ENCODE data around the gene PARD6A. TPM values are rescaled to one million over a fixed set of nuclear protein-coding genes. Genes with fewer than 3 reads are reported as not detected.

PARD6A gene
- total and polyA plus RNA-seq, 2 of the 13 experiments (the other 11 are each of a cell fraction or from before 2014, with no cell fraction given): 3.5 to 4.3 TPM

- no peak for TF ChIP-seq ZBTB46 (CRISPR knock-in tag; IDR thresholded peaks at IDR 0.05; ENCODE audit: borderline replicate concordance)
- TF ChIP-seq HMGA1 (CRISPR knock-in tag; conservative IDR thresholded peaks at IDR 0.05): no peak
- TF ChIP-seq CEBPZ (IDR thresholded peaks at IDR 0.05; ENCODE audit: low read length): no peak
- no peak for TF ChIP-seq RAD51 (IDR thresholded peaks at IDR 0.05; ENCODE audit: borderline replicate concordance)
- no peak for TF ChIP-seq PLRG1 (conservative IDR thresholded peaks at IDR 0.05)
- TF ChIP-seq MBNL3 (CRISPR knock-in tag; conservative IDR thresholded peaks at IDR 0.05): no peak
- peak; percentile 16; the same call in 1 of the 2 replicates for TF ChIP-seq ATF7-NPFF (CRISPR knock-in tag; IDR thresholded peaks at IDR 0.05; ENCODE audit: low read depth)
- TF ChIP-seq, protein P1, sequence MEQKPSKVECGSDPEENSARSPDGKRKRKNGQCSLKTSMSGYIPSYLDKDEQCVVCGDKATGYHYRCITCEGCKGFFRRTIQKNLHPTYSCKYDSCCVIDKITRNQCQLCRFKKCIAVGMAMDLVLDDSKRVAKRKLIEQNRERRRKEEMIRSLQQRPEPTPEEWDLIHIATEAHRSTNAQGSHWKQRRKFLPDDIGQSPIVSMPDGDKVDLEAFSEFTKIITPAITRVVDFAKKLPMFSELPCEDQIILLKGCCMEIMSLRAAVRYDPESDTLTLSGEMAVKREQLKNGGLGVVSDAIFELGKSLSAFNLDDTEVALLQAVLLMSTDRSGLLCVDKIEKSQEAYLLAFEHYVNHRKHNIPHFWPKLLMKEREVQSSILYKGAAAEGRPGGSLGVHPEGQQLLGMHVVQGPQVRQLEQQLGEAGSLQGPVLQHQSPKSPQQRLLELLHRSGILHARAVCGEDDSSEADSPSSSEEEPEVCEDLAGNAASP (CRISPR knock-in tag; IDR thresholded peaks at IDR 0.05; ENCODE audit: borderline replicate concordance): 0 out of 2 replicates have a peak, but pooled peaks have one; percentile 19
- TF ChIP-seq ZNF616 (CRISPR knock-in tag; IDR thresholded peaks at IDR 0.05; ENCODE audit: low read depth): peak; percentile 33
- no peak for TF ChIP-seq ZNF496 (CRISPR knock-in tag; IDR thresholded peaks at IDR 0.05; ENCODE audit: insufficient replicate concordance)
- TF ChIP-seq ZUFSP (CRISPR knock-in tag; IDR thresholded peaks at IDR 0.05; ENCODE audit: borderline replicate concordance): no peak
- peak; percentile 61 for TF ChIP-seq ASH2L (IDR thresholded peaks at IDR 0.05; ENCODE audit: insufficient read length, low read depth, low read length)
- TF ChIP-seq ZNF264 (CRISPR knock-in tag; IDR thresholded peaks at IDR 0.05): no peak
- TF ChIP-seq ZBTB3 (CRISPR knock-in tag; IDR thresholded peaks at IDR 0.05; ENCODE audit: borderline replicate concordance, low read depth): no peak
- peak; percentile 10; the same call in 1 of the 2 replicates for TF ChIP-seq MYC (CRISPR knock-in tag; IDR thresholded peaks at IDR 0.05; ENCODE audit: borderline replicate concordance)
- no peak for TF ChIP-seq ZBTB25 (CRISPR knock-in tag; IDR thresholded peaks at IDR 0.05)
- no peak; the same call in none of the 2 replicates for TF ChIP-seq KAT8 (CRISPR knock-in tag; IDR thresholded peaks at IDR 0.05)
- TF ChIP-seq RXRB (CRISPR knock-in tag; IDR thresholded peaks at IDR 0.05; ENCODE audit: borderline replicate concordance): 0 out of 2 replicates have a peak, but pooled peaks have one; percentile 31
- no peak for TF ChIP-seq EED (CRISPR knock-in tag; IDR thresholded peaks at IDR 0.05)
Measured at GRCh38 chr16:67666559-67667452, 6.0 kb downstream of the PARD6A start, which contains the start of the genes C16orf86 and ENKD1 (continued).

Data from HepG2 (cell line).